Upper lobe of left lung (tissue), 4 donors: Measurements from ENCODE around the gene PTGR2.

Experiments used
- CTCF ChIP-seq, 6 experiments: fragments of 450-650 bp in 4 of 6; fragments of 200-600 bp in 2 of 6; sonication (generic) in 2 of 6; IDR thresholded peaks; one replicate each; pipeline ENCODE4 v1.5.1; 2016 to 2019; ENCODE audit warnings: antibody characterized with exemption in 6 of 6
- EP300 ChIP-seq, 4 donors: sonication (generic); formaldehyde crosslinking; IDR thresholded peaks; one replicate each; pipeline ENCODE4 v1.5.1; 2017; ENCODE audit warnings: antibody characterized with exemption in 4 of 4, control low read depth in 2 of 4
- POLR2A ChIP-seq, 4 donors: fragments of 450-650 bp; IDR thresholded peaks; one replicate each; pipeline ENCODE4 v1.5.1; 2016 to 2017; ENCODE audit warnings: antibody characterized with exemption in 4 of 4, mild to moderate bottlenecking in 2 of 4
- POLR2AphosphoS5 ChIP-seq, 2 donors: sonication (generic); formaldehyde crosslinking; IDR thresholded peaks; one replicate each; pipeline ENCODE4 v1.5.1; 2017; ENCODE audit warnings: antibody characterized with exemption in 2 of 2

GRCh38 chr14:73807457-73807856 lies 44.2 kb upstream of the PTGR2 start:
- TF ChIP-seq CTCF (IDR thresholded peaks at IDR 0.05) (no peak), POLR2A (IDR thresholded peaks at IDR 0.05) (no peak), POLR2AphosphoS5 (IDR thresholded peaks at IDR 0.05) (no peak), EP300 (IDR thresholded peaks at IDR 0.05) (no peak)
